HAP-1 (cell line): ENCODE data around the gene AGPAT1.

Experiments used
- DNase-seq, 2 experiments: peaks; one replicate each; pipeline ENCODE4 v3.0.0-alpha.2; 2016 to 2020; ENCODE audit warnings: low spot score in 2 of 2
- H3K27me3 ChIP-seq: fragments of 250-450 bp; sonication (Bioruptor Pico); 2 replicates; pipeline ENCODE4 v1.5.1; 2020; ENCODE audit warnings: low read depth, mild to moderate bottlenecking, moderate library complexity
- H3K36me3 ChIP-seq: fragments of 250-450 bp; sonication (Bioruptor Pico); replicated peaks from 2 replicates; pipeline ENCODE4 v1.5.1; 2020; ENCODE audit warnings: mild to moderate bottlenecking
- H3K4me1 ChIP-seq: fragments of 250-450 bp; sonication (Bioruptor Pico); 2 replicates; pipeline ENCODE4 v1.5.1; 2020; ENCODE audit warnings: mild to moderate bottlenecking
- H3K4me3 ChIP-seq: fragments of 250-450 bp; sonication (Bioruptor Pico); 2 replicates; pipeline ENCODE4 v1.5.1; 2020; ENCODE audit warnings: mild to moderate bottlenecking, moderate library complexity
- H3K9me3 ChIP-seq: fragments of 250-450 bp; sonication (Bioruptor Pico); 2 replicates; pipeline ENCODE4 v1.5.1; 2020; ENCODE audit warnings: mild to moderate bottlenecking, moderate library complexity
- in situ Hi-C: fragments of 300-500 bp; cut with MboI; formaldehyde crosslinking; loops from 3 replicates; pipeline ENCODE4 v1.14.3; 2020; ENCODE audit warnings: low sequenced_read_pairs, inconsistent platforms, mixed read lengths

AGPAT1 gene

GRCh38 chr6:32175711-32176475 is at the start of gene AGPAT1:
AGPAT1 (minus strand) TSS chr6:32176084; CDS start chr6:32171496, 4,588 bp downstream.
- Histone ChIP-seq H3K27me3 (no peaks in the 10 kb centered on the region), H3K4me3 (peak within 1 kb of the TSS; percentile 86), H3K4me1 (peaks cover 19% of the 10 kb centered on the region), H3K36me3 (peaks cover 9% of the 10 kb centered on the region; the same call in 1 of the 2 replicates), H3K9me3 (no peaks in the 10 kb centered on the region)
- peak; percentile 94 to 99 for DNase-seq
- in situ Hi-C loops = no loop called here

- Histone ChIP-seq H3K9me3 (no peaks in the 10 kb centered on the region), H3K27me3 (peaks cover 8% of the 10 kb centered on the region), H3K36me3 (no peaks in the 10 kb centered on the region), H3K4me1 (no peaks in the 10 kb centered on the region), H3K4me3 (no peak overlapping the region)
- in situ Hi-C loops = loop anchor here (25.0 kb wide), 1 partner anchor 563 kb away; no protein-coding TSS in a partner anchor
- DNase-seq = no peak
Measured at GRCh38 chr6:32224696-32225095, 48.8 kb upstream of the AGPAT1 start.

- Histone ChIP-seq H3K9me3 (no peaks in the 10 kb centered on the region), H3K4me1 (no peaks in the 10 kb centered on the region)
- in situ Hi-C loops = no loop called here
Measured at GRCh38 chr6:32223258-32224235, 47.7 kb upstream of the AGPAT1 start, which contains the start of gene NOTCH4. NOTCH4 (minus strand) TSS chr6:32224067; CDS start chr6:32223928, 139 bp downstream.

GRCh38 chr6:32222333-32223230 is 46.7 kb upstream of the AGPAT1 start:
- Histone ChIP-seq H3K27me3 (peaks cover 8% of the 10 kb centered on the region), H3K9me3 (no peaks in the 10 kb centered on the region), H3K4me3 (no peak overlapping the region), H3K4me1 (no peaks in the 10 kb centered on the region), H3K36me3 (no peaks in the 10 kb centered on the region)
- DNase-seq = no peak
- in situ Hi-C loops = no loop called here

More at GRCh38 chr6:32223258-32224235, 47.7 kb upstream of the AGPAT1 start, which contains the start of gene NOTCH4:
- Histone ChIP-seq H3K4me3 (no peak within 1 kb of the TSS), H3K36me3 (no peaks in the 10 kb centered on the region), H3K27me3 (peaks cover 8% of the 10 kb centered on the region)
- DNase-seq = no peak

GRCh38 chr6:32220021-32220420 is 44.1 kb upstream of the AGPAT1 start:
- no peaks in the 10 kb centered on the region for H3K36me3 ChIP-seq
- H3K4me1 ChIP-seq = no peaks in the 10 kb centered on the region
- H3K4me3 ChIP-seq = no peak overlapping the region
- peaks cover 8% of the 10 kb centered on the region for H3K27me3 ChIP-seq
- no peak for DNase-seq
- H3K9me3 ChIP-seq = no peaks in the 10 kb centered on the region
- in situ Hi-C loops = no loop called here

- H3K27me3 ChIP-seq = peaks cover 8% of the 10 kb centered on the region
- H3K9me3 ChIP-seq = no peaks in the 10 kb centered on the region
- H3K4me1 ChIP-seq = no peaks in the 10 kb centered on the region
- in situ Hi-C loops = no loop called here
- H3K36me3 ChIP-seq = no peaks in the 10 kb centered on the region
- H3K4me3 ChIP-seq = no peak overlapping the region
- no peak for DNase-seq
Measured at GRCh38 chr6:32218167-32218566, 42.3 kb upstream of the AGPAT1 start.

GRCh38 chr6:32216998-32217397 is 41.1 kb upstream of the AGPAT1 start:
- no peak for DNase-seq
- H3K4me3 ChIP-seq = no peak overlapping the region
- no peaks in the 10 kb centered on the region for H3K9me3 ChIP-seq
- no peaks in the 10 kb centered on the region for H3K36me3 ChIP-seq
- H3K4me1 ChIP-seq = no peaks in the 10 kb centered on the region
- H3K27me3 ChIP-seq = peaks cover 5% of the 10 kb centered on the region
- in situ Hi-C loops = no loop called here

- H3K27me3 ChIP-seq = no peaks in the 10 kb centered on the region
- in situ Hi-C loops = no loop called here
Measured at GRCh38 chr6:32216285-32216684, 40.4 kb upstream of the AGPAT1 start.

GRCh38 chr6:32215617-32216016 is 39.7 kb upstream of the AGPAT1 start:
- Histone ChIP-seq H3K27me3 (no peaks in the 10 kb centered on the region), H3K9me3 (no peaks in the 10 kb centered on the region), H3K36me3 (no peaks in the 10 kb centered on the region), H3K4me3 (no peak overlapping the region), H3K4me1 (no peaks in the 10 kb centered on the region)
- in situ Hi-C loops = no loop called here
- no peak for DNase-seq

More at GRCh38 chr6:32216285-32216684, 40.4 kb upstream of the AGPAT1 start:
- H3K4me3 ChIP-seq = no peak overlapping the region
- no peaks in the 10 kb centered on the region for H3K9me3 ChIP-seq
- H3K36me3 ChIP-seq = no peaks in the 10 kb centered on the region
- H3K4me1 ChIP-seq = no peaks in the 10 kb centered on the region
- DNase-seq = no peak

GRCh38 chr6:32214126-32214525 is 38.2 kb upstream of the AGPAT1 start:
- in situ Hi-C loops = no loop called here

GRCh38 chr6:32213649-32214048 is 37.8 kb upstream of the AGPAT1 start:
- Histone ChIP-seq H3K36me3 (no peaks in the 10 kb centered on the region), H3K9me3 (no peaks in the 10 kb centered on the region), H3K4me1 (no peaks in the 10 kb centered on the region), H3K4me3 (no peak overlapping the region), H3K27me3 (no peaks in the 10 kb centered on the region)
- no peak for DNase-seq
- in situ Hi-C loops = no loop called here

More at GRCh38 chr6:32214126-32214525, 38.2 kb upstream of the AGPAT1 start:
- Histone ChIP-seq H3K4me1 (no peaks in the 10 kb centered on the region), H3K4me3 (no peak overlapping the region), H3K9me3 (no peaks in the 10 kb centered on the region), H3K36me3 (no peaks in the 10 kb centered on the region), H3K27me3 (no peaks in the 10 kb centered on the region)
- no peak for DNase-seq

- in situ Hi-C loops = no loop called here
- Histone ChIP-seq H3K36me3 (no peaks in the 10 kb centered on the region), H3K4me3 (no peak overlapping the region), H3K27me3 (no peaks in the 10 kb centered on the region), H3K9me3 (no peaks in the 10 kb centered on the region), H3K4me1 (no peaks in the 10 kb centered on the region)
- no peak for DNase-seq
Measured at GRCh38 chr6:32212076-32212760, 36.3 kb upstream of the AGPAT1 start.
